Activated naive CD4-positive, alpha-beta T cell treated with anti-CD3 and anti-CD28 coated beads, Interleukin-2, amount 50 U/mL, for 24 hours (primary cell): ENCODE results near the gene CD93.

Source experiments
- H3K27ac Mint-ChIP-seq: one replicate; pipeline ENCODE4 v1.8.0; 2021; ENCODE audit warnings: mild to moderate bottlenecking, mixed read lengths
- H3K27me3 Mint-ChIP-seq: one replicate; pipeline ENCODE4 v1.8.0; 2021; ENCODE audit warnings: mixed read lengths
- H3K36me3 Mint-ChIP-seq: one replicate; pipeline ENCODE4 v1.8.0; 2021; ENCODE audit warnings: mixed read lengths
- H3K4me1 Mint-ChIP-seq: one replicate; pipeline ENCODE4 v1.8.0; 2021; ENCODE audit warnings: mixed read lengths
- H3K4me3 Mint-ChIP-seq: one replicate; pipeline ENCODE4 v1.8.0; 2021; ENCODE audit warnings: mild to moderate bottlenecking, mixed read lengths
- H3K9me3 Mint-ChIP-seq: one replicate; pipeline ENCODE4 v1.8.0; 2021; ENCODE audit warnings: mixed read lengths

Gene CD93

GRCh38 chr20:23065266-23066201, 20.6 kb downstream of the CD93 start:
- Mint-ChIP-seq H3K36me3 (no peaks in the 10 kb centered on the region), H3K27ac (no peak overlapping the region), H3K9me3 (no peaks in the 10 kb centered on the region), H3K4me1 (no peaks in the 10 kb centered on the region), H3K4me3 (no peak overlapping the region), H3K27me3 (peaks cover 6% of the 10 kb centered on the region)

GRCh38 chr20:23063581-23063980, 22.5 kb downstream of the CD93 start:
- no peaks in the 10 kb centered on the region for H3K36me3 Mint-ChIP-seq
- H3K9me3 Mint-ChIP-seq, result no peaks in the 10 kb centered on the region
- no peak overlapping the region for H3K27ac Mint-ChIP-seq
- H3K27me3 Mint-ChIP-seq, result peaks cover 6% of the 10 kb centered on the region
- H3K4me3 Mint-ChIP-seq, result no peak overlapping the region
- H3K4me1 Mint-ChIP-seq, result no peaks in the 10 kb centered on the region

- no peaks in the 10 kb centered on the region for H3K4me1 Mint-ChIP-seq
- H3K9me3 Mint-ChIP-seq, result no peaks in the 10 kb centered on the region
- H3K27me3 Mint-ChIP-seq, result peaks cover 6% of the 10 kb centered on the region
- H3K36me3 Mint-ChIP-seq, result no peaks in the 10 kb centered on the region
- no peak overlapping the region for H3K4me3 Mint-ChIP-seq
- no peak overlapping the region for H3K27ac Mint-ChIP-seq
These were observed 23.0 kb downstream of the CD93 start for GRCh38 chr20:23063168-23063567.

- Mint-ChIP-seq H3K4me3 (no peak overlapping the region), H3K9me3 (no peaks in the 10 kb centered on the region), H3K36me3 (no peaks in the 10 kb centered on the region), H3K27ac (no peak overlapping the region), H3K27me3 (peaks cover 6% of the 10 kb centered on the region), H3K4me1 (no peaks in the 10 kb centered on the region)
These were observed 23.5 kb downstream of the CD93 start for GRCh38 chr20:23062632-23063031.

- H3K27me3 Mint-ChIP-seq, result peaks cover 9% of the 10 kb centered on the region
- H3K4me3 Mint-ChIP-seq, result no peak overlapping the region
- H3K9me3 Mint-ChIP-seq, result no peaks in the 10 kb centered on the region
- no peak overlapping the region for H3K27ac Mint-ChIP-seq
- H3K36me3 Mint-ChIP-seq, result no peaks in the 10 kb centered on the region
- H3K4me1 Mint-ChIP-seq, result no peaks in the 10 kb centered on the region
These were observed 24.2 kb downstream of the CD93 start for GRCh38 chr20:23061734-23062561.

GRCh38 chr20:23061262-23061661, 24.9 kb downstream of the CD93 start:
- no peak overlapping the region for H3K4me3 Mint-ChIP-seq
- peaks cover 9% of the 10 kb centered on the region for H3K27me3 Mint-ChIP-seq
- no peaks in the 10 kb centered on the region for H3K36me3 Mint-ChIP-seq
- H3K4me1 Mint-ChIP-seq, result no peaks in the 10 kb centered on the region
- no peaks in the 10 kb centered on the region for H3K9me3 Mint-ChIP-seq
- H3K27ac Mint-ChIP-seq, result no peak overlapping the region

- H3K4me3 Mint-ChIP-seq, result no peak overlapping the region
- no peaks in the 10 kb centered on the region for H3K4me1 Mint-ChIP-seq
- H3K27ac Mint-ChIP-seq, result no peak overlapping the region
- no peaks in the 10 kb centered on the region for H3K9me3 Mint-ChIP-seq
- peaks cover 9% of the 10 kb centered on the region for H3K27me3 Mint-ChIP-seq
- H3K36me3 Mint-ChIP-seq, result no peaks in the 10 kb centered on the region
These were observed 25.5 kb downstream of the CD93 start for GRCh38 chr20:23060629-23061028.

GRCh38 chr20:23059846-23060245, 26.3 kb downstream of the CD93 start:
- Mint-ChIP-seq H3K4me1 (no peaks in the 10 kb centered on the region), H3K4me3 (no peak overlapping the region), H3K27ac (no peak overlapping the region), H3K27me3 (peaks cover 3% of the 10 kb centered on the region), H3K9me3 (no peaks in the 10 kb centered on the region), H3K36me3 (no peaks in the 10 kb centered on the region)

GRCh38 chr20:23059001-23059400, 27.1 kb downstream of the CD93 start:
- peaks cover 3% of the 10 kb centered on the region for H3K27me3 Mint-ChIP-seq
- no peak overlapping the region for H3K4me3 Mint-ChIP-seq
- H3K4me1 Mint-ChIP-seq, result no peaks in the 10 kb centered on the region
- no peak overlapping the region for H3K27ac Mint-ChIP-seq
- no peaks in the 10 kb centered on the region for H3K9me3 Mint-ChIP-seq
- no peaks in the 10 kb centered on the region for H3K36me3 Mint-ChIP-seq

- Mint-ChIP-seq H3K4me1 (no peaks in the 10 kb centered on the region), H3K4me3 (no peak overlapping the region), H3K27me3 (peaks cover 3% of the 10 kb centered on the region), H3K9me3 (no peaks in the 10 kb centered on the region), H3K27ac (no peak overlapping the region), H3K36me3 (no peaks in the 10 kb centered on the region)
These were observed 27.9 kb downstream of the CD93 start for GRCh38 chr20:23058240-23058639.

GRCh38 chr20:23052904-23053303, 33.2 kb downstream of the CD93 start:
- Mint-ChIP-seq H3K4me3 (no peak overlapping the region), H3K4me1 (no peaks in the 10 kb centered on the region), H3K9me3 (no peaks in the 10 kb centered on the region), H3K36me3 (no peaks in the 10 kb centered on the region), H3K27me3 (peaks cover 13% of the 10 kb centered on the region), H3K27ac (no peak overlapping the region)

- H3K27me3 Mint-ChIP-seq, result peaks cover 17% of the 10 kb centered on the region
- no peaks in the 10 kb centered on the region for H3K4me1 Mint-ChIP-seq
- H3K36me3 Mint-ChIP-seq, result no peaks in the 10 kb centered on the region
- no peak overlapping the region for H3K27ac Mint-ChIP-seq
- H3K4me3 Mint-ChIP-seq, result no peak overlapping the region
- no peaks in the 10 kb centered on the region for H3K9me3 Mint-ChIP-seq
These were observed 35.1 kb downstream of the CD93 start for GRCh38 chr20:23050847-23051627.

- H3K27ac Mint-ChIP-seq, result no peak overlapping the region
- H3K27me3 Mint-ChIP-seq, result peaks cover 21% of the 10 kb centered on the region
- H3K4me3 Mint-ChIP-seq, result no peak overlapping the region
- no peaks in the 10 kb centered on the region for H3K4me1 Mint-ChIP-seq
- H3K36me3 Mint-ChIP-seq, result no peaks in the 10 kb centered on the region
- H3K9me3 Mint-ChIP-seq, result no peaks in the 10 kb centered on the region
These were observed 35.9 kb downstream of the CD93 start for GRCh38 chr20:23050076-23050838.

GRCh38 chr20:23049201-23050075, 36.7 kb downstream of the CD93 start, which contains the start of gene THBD:
Gene THBD, minus strand, starts transcription at chr20:23049672. Its CDS starts 168 bp downstream, at chr20:23049504.
- H3K4me3 Mint-ChIP-seq, result no peak within 1 kb of the TSS
- no peaks in the 10 kb centered on the region for H3K4me1 Mint-ChIP-seq
- H3K27me3 Mint-ChIP-seq, result peaks cover 21% of the 10 kb centered on the region
- H3K36me3 Mint-ChIP-seq, result no peaks in the 10 kb centered on the region
- H3K27ac Mint-ChIP-seq, result no peak within 1 kb of the TSS
- no peaks in the 10 kb centered on the region for H3K9me3 Mint-ChIP-seq
